ENCODE results near the gene LDLRAD3.

GRCh38 chr11:36010010-36010740 is 66.3 kb downstream of the LDLRAD3 start:
- TF ChIP-seq, protein P1, sequence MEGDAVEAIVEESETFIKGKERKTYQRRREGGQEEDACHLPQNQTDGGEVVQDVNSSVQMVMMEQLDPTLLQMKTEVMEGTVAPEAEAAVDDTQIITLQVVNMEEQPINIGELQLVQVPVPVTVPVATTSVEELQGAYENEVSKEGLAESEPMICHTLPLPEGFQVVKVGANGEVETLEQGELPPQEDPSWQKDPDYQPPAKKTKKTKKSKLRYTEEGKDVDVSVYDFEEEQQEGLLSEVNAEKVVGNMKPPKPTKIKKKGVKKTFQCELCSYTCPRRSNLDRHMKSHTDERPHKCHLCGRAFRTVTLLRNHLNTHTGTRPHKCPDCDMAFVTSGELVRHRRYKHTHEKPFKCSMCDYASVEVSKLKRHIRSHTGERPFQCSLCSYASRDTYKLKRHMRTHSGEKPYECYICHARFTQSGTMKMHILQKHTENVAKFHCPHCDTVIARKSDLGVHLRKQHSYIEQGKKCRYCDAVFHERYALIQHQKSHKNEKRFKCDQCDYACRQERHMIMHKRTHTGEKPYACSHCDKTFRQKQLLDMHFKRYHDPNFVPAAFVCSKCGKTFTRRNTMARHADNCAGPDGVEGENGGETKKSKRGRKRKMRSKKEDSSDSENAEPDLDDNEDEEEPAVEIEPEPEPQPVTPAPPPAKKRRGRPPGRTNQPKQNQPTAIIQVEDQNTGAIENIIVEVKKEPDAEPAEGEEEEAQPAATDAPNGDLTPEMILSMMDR (IDR thresholded peaks at IDR 0.05; ENCODE audit: low read depth, low read length) = no peak
- no peak for TF ChIP-seq EZH2phosphoT487 (IDR thresholded peaks at IDR 0.05; ENCODE audit: low read depth)
